Activated CD4-positive, CD25-positive, alpha-beta regulatory T cell treated with anti-CD3 and anti-CD28 coated beads, Interleukin-2, amount 50 U/mL, for 16 hours (primary cell): ENCODE data around the gene TRA2A.

Experiments used
- DNase-seq: peaks from one replicate; pipeline ENCODE4 v3.0.0-alpha.2; 2020; ENCODE audit warnings: low read depth, low spot score

The TRA2A gene

DNA sequence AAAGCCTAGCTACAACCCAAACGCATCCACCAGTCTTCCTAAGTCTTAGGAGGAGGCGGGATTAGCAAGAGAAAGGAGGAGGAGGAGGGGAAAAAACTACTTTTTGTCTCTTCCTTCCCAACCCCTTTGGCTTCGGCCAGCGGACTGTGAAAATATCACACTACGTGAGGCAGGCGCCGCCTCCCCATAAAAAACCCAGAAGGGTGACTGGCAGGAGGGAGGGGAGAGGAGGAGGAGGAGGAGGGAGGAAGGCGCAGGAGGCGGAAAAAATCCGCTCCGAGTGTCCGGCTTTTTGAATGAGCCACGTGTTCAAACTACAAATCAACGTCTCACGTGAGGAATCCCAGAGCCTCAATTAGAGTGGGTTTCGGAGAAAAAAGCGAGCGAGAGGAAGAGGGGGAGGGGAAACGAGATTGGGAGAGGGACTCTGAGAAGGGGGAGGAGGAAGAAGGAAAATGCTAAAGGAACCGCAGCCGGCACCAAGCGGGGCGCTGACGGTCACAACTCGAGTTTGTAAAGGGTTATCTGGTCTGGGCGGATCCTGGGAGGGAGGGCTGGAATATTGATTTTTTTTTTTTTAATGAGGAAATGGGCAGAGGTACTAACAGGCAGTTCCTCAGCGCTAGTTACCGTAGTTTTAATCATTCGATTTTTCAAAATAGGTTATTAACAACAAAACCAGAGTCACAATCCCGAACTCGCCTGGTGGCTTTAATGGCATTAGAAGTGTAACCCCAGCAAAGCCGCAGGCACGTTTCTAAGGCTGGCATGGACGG lies 61.3 kb downstream of the TRA2A start, which contains the start of gene IGF2BP3:
Gene IGF2BP3 (minus strand): TSS at position 162 of the 776 bp plus-strand sequence. CDS start 381 bp downstream, outside the sequence.
- no peak for DNase-seq

DNA sequence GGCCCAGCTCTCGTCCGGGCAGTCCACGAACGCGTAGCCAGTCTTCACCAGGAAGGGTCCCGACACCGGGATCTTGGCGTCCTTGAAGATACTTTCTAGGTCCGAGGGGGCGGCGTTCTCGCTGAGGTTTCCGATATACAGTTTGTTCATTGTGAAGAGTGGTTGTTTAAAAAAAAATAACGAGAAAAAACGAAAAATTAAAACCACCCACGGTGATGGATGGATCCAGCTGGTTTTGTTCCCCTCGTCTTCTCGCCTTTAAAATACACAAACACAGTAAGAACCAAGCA lies 61.9 kb downstream of the TRA2A start:
- DNase-seq, result no peak

DNA sequence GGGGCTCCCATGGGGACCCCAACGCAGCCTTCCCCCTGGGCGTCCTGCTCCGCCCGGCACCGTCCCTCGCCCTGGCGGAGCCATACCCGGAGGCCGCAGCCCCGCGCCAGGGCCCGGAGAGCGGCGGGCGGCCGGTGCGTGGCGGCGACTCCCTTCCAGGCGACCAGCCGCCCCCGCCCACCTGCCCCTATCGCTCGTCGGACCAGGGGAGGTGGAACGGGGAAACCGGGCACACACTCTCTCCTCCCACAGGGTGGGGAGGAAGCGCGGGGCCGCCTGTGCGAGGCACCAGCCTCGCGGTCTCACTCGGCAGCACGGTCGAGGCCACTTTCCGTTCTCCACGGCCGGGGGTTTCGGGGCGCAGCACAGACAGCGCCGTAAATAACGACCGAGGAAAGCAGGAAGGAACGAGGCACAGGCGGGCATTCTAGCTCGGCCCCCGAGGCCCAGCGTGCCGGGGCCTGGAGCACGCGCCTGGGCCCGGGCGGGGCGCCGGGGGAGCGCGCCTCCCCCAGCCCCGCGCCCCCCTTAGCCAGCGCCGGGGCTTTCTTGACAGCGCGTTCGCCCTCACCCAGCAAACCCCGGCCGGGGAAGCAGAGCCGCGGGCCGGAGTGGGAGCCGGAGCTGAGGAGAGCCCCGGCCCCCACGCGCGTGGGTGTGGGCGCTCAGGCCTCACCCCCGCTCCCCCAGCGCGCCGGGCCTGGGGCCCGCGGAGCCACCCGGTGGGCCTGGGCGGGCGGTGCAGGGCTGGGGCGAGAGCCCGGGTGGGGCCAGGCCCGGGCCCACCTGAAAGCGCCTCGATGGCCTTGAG lies 62.4 kb downstream of the TRA2A start:
- DNase-seq, result no peak

DNA sequence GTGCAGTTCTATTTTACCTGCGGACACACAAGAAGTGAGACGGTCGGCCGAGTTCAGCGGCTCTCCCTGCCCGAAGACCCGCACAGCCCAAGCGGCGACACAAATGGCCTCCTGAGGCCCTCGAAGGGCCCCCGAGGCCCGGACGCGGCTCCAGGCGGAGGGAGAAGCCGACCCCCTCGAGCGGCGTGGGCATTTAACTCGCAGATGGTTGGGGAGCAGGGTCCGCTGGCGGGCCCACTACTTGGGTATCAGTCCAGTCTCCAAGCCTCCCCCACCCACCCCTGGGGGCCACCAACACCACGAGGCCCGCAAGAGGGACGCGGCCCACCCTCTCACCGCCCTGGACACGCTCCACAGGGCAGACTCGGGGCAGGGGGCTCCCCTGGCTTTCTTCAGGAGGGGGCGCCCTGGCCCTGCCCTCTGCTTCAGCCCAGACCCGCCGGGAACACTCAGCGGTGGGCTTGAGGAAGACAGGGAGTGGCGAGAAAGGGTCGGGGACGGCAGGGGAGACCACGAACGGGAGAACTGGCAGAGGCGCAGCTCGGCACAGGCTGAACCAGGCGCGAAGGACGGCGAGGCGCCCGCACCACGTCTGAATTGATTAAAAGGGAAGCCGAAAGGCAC lies 63.1 kb downstream of the TRA2A start:
- DNase-seq, result no peak

DNA sequence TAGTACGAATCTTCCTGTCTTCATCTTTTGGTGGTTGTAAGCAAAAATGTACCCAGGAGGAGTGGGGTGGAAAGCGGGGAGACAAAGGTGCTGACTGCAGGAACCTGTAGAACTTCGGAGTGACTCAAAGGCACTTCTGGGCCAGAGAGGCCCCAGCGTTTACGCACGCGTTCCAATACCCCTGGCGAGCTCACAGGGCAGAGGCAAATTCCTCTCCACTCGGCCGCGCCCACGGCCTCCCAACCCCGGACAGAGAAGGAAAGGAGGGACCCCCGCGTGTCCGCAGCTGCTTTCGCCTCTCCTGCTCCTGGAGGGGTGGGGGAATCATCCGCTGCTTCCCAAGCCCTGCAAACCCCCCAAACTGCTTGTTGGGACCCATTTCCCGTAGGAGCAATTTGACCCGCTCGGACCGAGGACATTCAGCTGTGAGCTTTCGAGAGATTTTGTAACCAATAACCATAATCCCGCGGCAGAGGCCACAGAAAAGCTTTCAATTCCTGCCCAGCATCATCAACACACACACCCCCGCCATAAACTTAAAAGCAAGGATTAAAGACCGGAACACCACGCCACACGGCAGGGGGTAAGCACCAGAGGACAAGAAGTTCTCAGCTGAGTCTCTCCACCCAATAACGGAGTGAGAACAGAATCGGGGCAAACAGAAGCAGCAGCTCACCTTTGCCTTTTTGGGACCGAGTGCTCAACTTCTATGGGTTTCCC lies 63.8 kb downstream of the TRA2A start:
- no peak for DNase-seq

DNA sequence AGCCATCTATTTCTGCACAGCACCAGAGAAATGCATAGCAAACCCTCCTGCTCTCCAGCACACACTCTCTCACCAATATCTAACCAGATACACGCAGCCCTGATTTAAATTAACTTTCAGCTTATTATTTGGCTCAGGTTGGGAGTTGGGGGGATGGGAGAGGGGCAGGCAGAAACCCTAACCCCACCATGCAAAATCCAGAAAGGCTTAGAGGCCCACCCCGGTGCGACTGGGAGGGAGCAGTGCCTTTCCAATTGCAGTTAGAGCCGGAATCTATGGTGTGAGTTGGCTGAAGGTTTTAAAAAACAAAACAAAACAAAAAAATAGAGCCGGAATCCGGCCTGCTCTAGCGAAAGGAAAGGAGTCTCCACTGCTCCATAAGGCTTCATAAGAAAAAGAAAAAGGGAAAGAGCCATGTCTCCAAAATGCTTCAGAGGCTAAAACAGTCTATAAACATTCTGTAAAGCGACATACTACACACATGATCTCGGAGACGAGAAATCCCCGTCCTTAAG lies 64.4 kb downstream of the TRA2A start:
- DNase-seq, result no peak

DNA sequence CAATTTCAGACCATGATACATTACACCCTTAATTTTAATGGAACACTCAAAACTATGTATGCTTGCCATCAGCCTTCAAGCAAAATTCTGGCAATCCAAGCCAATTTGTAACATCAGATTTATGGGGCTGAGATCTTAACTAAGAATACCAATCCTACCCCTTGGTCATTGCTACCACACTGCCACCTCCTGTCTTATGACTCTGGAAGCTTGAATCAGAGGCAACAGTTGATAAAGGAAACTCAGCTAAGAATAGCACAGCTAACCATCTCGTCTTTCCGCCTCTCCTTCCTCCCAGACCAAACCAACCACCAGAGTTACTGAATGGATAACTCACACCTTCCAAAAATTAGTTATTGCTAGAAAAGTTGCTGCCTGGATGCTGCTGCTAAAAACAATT lies 68.9 kb downstream of the TRA2A start:
- no peak for DNase-seq

DNA sequence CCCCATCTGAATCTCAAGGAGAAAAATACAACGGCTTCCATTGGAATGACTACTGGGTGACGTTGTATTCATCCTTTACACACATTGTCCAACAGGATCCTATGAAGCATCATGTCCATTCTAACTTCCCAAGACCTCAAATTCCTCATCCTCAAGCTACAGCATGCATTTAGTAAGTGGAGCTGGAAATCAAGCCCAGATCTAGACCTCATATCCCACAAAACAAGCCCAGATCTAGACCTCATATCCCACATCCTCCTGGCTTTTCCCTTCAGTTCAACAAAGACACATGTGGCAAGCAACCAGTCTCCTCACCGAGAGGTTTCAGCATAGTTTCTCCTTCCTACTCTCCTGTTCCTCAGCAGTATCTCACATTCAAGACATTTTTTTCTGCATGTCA lies 73.7 kb downstream of the TRA2A start:
- no peak for DNase-seq

DNA sequence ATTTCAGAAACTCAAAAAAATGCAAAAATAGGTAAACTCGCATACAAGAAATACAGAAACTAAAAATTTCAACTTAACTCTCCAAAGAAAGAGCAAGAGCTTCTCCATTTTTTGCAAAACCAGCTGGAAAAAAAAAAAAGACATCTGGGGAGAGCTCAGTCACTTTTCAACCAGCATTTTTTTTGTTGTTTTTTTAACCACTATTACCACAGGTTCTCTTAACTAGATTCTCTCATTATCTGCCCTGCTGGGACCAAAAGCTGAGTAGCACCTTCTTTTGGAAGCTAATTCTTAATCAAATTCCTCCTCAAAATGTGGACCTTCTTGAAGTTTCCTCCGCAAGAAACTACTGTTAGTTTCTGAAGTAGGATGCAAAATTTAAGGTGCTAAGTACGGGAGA lies 75.7 kb downstream of the TRA2A start:
- no peak for DNase-seq

DNA sequence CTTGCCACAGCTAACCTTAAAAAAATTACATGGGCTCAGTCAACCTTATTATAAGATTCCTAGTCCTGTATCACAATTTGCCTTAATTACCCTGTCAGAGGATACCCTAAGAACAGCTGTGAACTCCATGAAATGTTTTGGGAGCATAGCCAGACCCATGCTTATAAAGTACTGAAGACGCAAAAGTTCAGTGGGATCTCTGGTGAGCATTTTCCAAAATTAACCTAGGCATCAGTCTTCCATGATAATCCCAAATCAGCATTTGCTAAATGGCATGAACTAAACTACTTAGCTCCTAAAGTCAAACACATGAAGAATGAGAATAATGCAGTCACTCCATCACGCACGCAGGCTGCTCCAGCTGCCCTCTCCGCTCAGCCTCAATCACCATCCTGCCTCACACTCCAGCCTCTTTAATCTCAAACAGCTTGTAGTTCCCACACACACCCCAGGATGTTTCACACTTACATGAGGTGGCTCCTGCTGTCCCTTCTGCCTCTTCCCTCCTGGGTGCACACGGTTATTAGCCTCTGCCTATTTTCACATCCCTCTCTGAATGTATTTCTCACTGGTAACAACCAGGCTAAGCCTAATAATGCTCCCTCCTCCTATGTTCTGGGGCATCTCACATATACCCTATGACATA lies 76.8 kb downstream of the TRA2A start:
- no peak for DNase-seq
